GM23338 (cell line): ENCODE measurements around the gene TMEM119. TPM values are rescaled to one million over a fixed set of nuclear protein-coding genes. Genes with fewer than 3 reads are reported as not detected.

Experiments used
- ATAC-seq: fragments of 200-7000 bp; cut with Tn5 transposase; 3 replicates; pipeline ENCODE4 v1.9.1; 2020
- DNase-seq: peaks from one replicate; pipeline ENCODE4 v3.0.0-alpha.2; 2015; ENCODE audit warnings: low spot score
- H2AFZ ChIP-seq: fragments of 200-600 bp; sonication (generic); 2 replicates; pipeline ENCODE4 v1.8.0; 2016; ENCODE audit warnings: antibody characterized with exemption, mild to moderate bottlenecking, moderate library complexity
- H3F3A ChIP-seq: fragments of 200-600 bp; sonication (generic); replicated peaks from 2 replicates; pipeline ENCODE4 v1.8.0; 2017; ENCODE audit warnings: antibody characterized with exemption, mixed run types, low read depth
- H3K27ac ChIP-seq: fragments of 200-600 bp; sonication (generic); 2 replicates; pipeline ENCODE4 v1.6.1; 2016; ENCODE audit warnings: low read depth
- H3K27me3 ChIP-seq: fragments of 200-600 bp; sonication (generic); 2 replicates; pipeline ENCODE4 v1.8.0; 2016; ENCODE audit warnings: mild to moderate bottlenecking, mixed run types, moderate library complexity; ENCODE audit not compliant: insufficient read depth
- H3K36me3 ChIP-seq: fragments of 200-600 bp; sonication (generic); 2 replicates; pipeline ENCODE4 v1.8.0; 2016; ENCODE audit warnings: mild to moderate bottlenecking; ENCODE audit not compliant: insufficient read depth
- H3K4me1 ChIP-seq: fragments of 200-600 bp; sonication (generic); 2 replicates; pipeline ENCODE4 v1.8.0; 2016; ENCODE audit warnings: mild to moderate bottlenecking, moderate library complexity; ENCODE audit not compliant: insufficient read depth
- H3K4me2 ChIP-seq: fragments of 200-600 bp; sonication (generic); 2 replicates; pipeline ENCODE4 v1.7.1; 2017; ENCODE audit warnings: mixed run types
- H3K4me3 ChIP-seq: fragments of 200-600 bp; sonication (generic); 2 replicates; pipeline ENCODE4 v1.6.1; 2016; ENCODE audit warnings: mixed run types
- H3K79me2 ChIP-seq: fragments of 200-600 bp; sonication (generic); replicated peaks from 2 replicates; pipeline ENCODE4 v1.8.0; 2017; ENCODE audit warnings: mild to moderate bottlenecking; ENCODE audit not compliant: insufficient read depth
- H3K9me2 ChIP-seq: fragments of 200-600 bp; sonication (generic); 2 replicates; pipeline ENCODE4 v1.8.0; 2017; ENCODE audit not compliant: insufficient read depth
- H4K20me1 ChIP-seq: fragments of 200-600 bp; sonication (generic); replicated peaks from 2 replicates; pipeline ENCODE4 v1.8.0; 2017; ENCODE audit warnings: mild to moderate bottlenecking; ENCODE audit not compliant: insufficient read depth
- H3K27ac Mint-ChIP-seq: 2 replicates; pipeline ENCODE4 v1.8.0; 2020; ENCODE audit warnings: inconsistent platforms, mild to moderate bottlenecking, moderate library complexity, mixed read lengths
- H3K27me3 Mint-ChIP-seq: 3 replicates; pipeline ENCODE4 v1.8.0; 2022; ENCODE audit warnings: low read depth, mild to moderate bottlenecking, moderate library complexity, mixed read lengths, inconsistent platforms; ENCODE audit not compliant: insufficient read depth, poor library complexity
- H3K36me3 Mint-ChIP-seq: 3 replicates; pipeline ENCODE4 v1.8.0; 2021; ENCODE audit warnings: low read depth, mild to moderate bottlenecking, inconsistent platforms, moderate library complexity, mixed read lengths
- H3K4me1 Mint-ChIP-seq: 3 replicates; pipeline ENCODE4 v1.8.0; 2020; ENCODE audit warnings: mild to moderate bottlenecking, inconsistent platforms, mixed read lengths
- H3K4me3 Mint-ChIP-seq: 3 replicates; pipeline ENCODE4 v1.8.0; 2021; ENCODE audit warnings: moderate library complexity, mild to moderate bottlenecking, inconsistent platforms, mixed read lengths
- H3K9me3 Mint-ChIP-seq: 3 replicates; pipeline ENCODE4 v1.8.0; 2020; ENCODE audit warnings: moderate library complexity, mild to moderate bottlenecking, inconsistent platforms, mixed read lengths
- CTCF ChIP-seq, 2 experiments: fragments of 200-600 bp in 1 of 2; sonication (generic) in 1 of 2; conservative IDR thresholded peaks; 2 replicates each; pipeline versions ENCODE4 v1.5.1 to v1.6.1; 2016 to 2017; ENCODE audit warnings: antibody characterized with exemption in 2 of 2, low read depth in 2 of 2, mild to moderate bottlenecking in 2 of 2, moderate library complexity in 1 of 2
- ETS1 ChIP-seq: IDR thresholded peaks from 2 replicates; pipeline ENCODE4 v1.6.1; 2016; ENCODE audit warnings: antibody characterized with exemption
- EZH2 ChIP-seq: fragments of 200-600 bp; sonication (generic); IDR thresholded peaks from one replicate; pipeline ENCODE4 v1.8.0; 2017; ENCODE audit warnings: antibody characterized with exemption, mild to moderate bottlenecking, low read depth; ENCODE audit not compliant: unreplicated experiment
- EZH2phosphoT487 ChIP-seq: fragments of 200-600 bp; sonication (generic); IDR thresholded peaks from one replicate; pipeline ENCODE4 v1.8.1; 2018; ENCODE audit warnings: antibody characterized with exemption; ENCODE audit not compliant: unreplicated experiment
- JUNB ChIP-seq: IDR thresholded peaks from one replicate; pipeline ENCODE4 v1.6.1; 2016; ENCODE audit warnings: antibody characterized with exemption; ENCODE audit not compliant: unreplicated experiment
- NANOG ChIP-seq: IDR thresholded peaks from 2 replicates; pipeline ENCODE4 v1.6.1; 2016; ENCODE audit warnings: antibody characterized with exemption, borderline replicate concordance
- POLR2AphosphoS5 ChIP-seq: IDR thresholded peaks from 2 replicates; pipeline ENCODE4 v1.6.1; 2016; ENCODE audit warnings: antibody characterized with exemption, low read depth
- REST ChIP-seq: IDR thresholded peaks from one replicate; pipeline ENCODE4 v1.6.1; 2018; ENCODE audit warnings: antibody characterized with exemption; ENCODE audit not compliant: unreplicated experiment
- STAT1 ChIP-seq: IDR thresholded peaks from one replicate; pipeline ENCODE4 v1.6.1; 2016; ENCODE audit warnings: antibody characterized with exemption; ENCODE audit not compliant: unreplicated experiment
- ZNF331 ChIP-seq: fragments of 250-450 bp; sonication (Bioruptor Pico); IDR thresholded peaks from 2 replicates; pipeline ENCODE4 v1.5.0; 2020; ENCODE audit warnings: low read depth, mild to moderate bottlenecking, moderate library complexity
- ZNF462 ChIP-seq: fragments of 250-450 bp; sonication (Bioruptor Pico); IDR thresholded peaks from 2 replicates; pipeline ENCODE4 v1.5.0; 2020; ENCODE audit warnings: mild to moderate bottlenecking, moderate library complexity
- polyA plus RNA-seq: library from polyadenylated mRNA; unstranded; fragments of >200 nt; fragmentation: Nextera tagmentation; extraction: Ambion mirVana; gene quantifications from 2 replicates; pipeline ENCODE4 v1.2.1, GENCODE V29; 2016
- total RNA-seq: library from RNA; depleted of rRNA; stranded (reverse); fragments of >200 nt; shearing (Covaris generic); gene quantifications from 2 replicates; pipeline ENCODE4 v1.2.3, GENCODE V29; 2014

Gene TMEM119
- total and polyA plus RNA-seq, 2 experiments from 2014 or later: 0.06 to 0.07 TPM

GRCh38 chr12:108580531-108580930, 17.4 kb downstream of the TMEM119 start:
- H4K20me1 ChIP-seq: no peaks in the 10 kb centered on the region
- Mint-ChIP-seq H3K36me3 (peaks cover 3% of the 10 kb centered on the region; the same call in 1 of the 3 replicates), H3K9me3 (peaks cover 10% of the 10 kb centered on the region; the same call in 2 of the 3 replicates)

GRCh38 chr12:108578813-108579212, 19.1 kb downstream of the TMEM119 start:
- no peak overlapping the region for H3K27ac Mint-ChIP-seq
- no peak overlapping the region for H3K4me2 ChIP-seq
- no peak for TF ChIP-seq POLR2AphosphoS5
- TF ChIP-seq NANOG: no peak
- no peak for TF ChIP-seq CTCF (conservative IDR thresholded peaks at IDR 0.05; ENCODE audit: low read depth in 2 of 2)
- no peak for TF ChIP-seq JUNB
- TF ChIP-seq REST: no peak
- no peak for TF ChIP-seq ZNF462 (CRISPR knock-in tag)
- no peak for TF ChIP-seq ETS1

More at GRCh38 chr12:108580531-108580930, 17.4 kb downstream of the TMEM119 start:
- no peaks in the 10 kb centered on the region for H3K36me3 ChIP-seq
- H3K9me2 ChIP-seq: peaks cover 5% of the 10 kb centered on the region; the same call in 1 of the 2 replicates
- H3K27me3 ChIP-seq: no peaks in the 10 kb centered on the region
- Mint-ChIP-seq H3K27me3 (peaks cover 2% of the 10 kb centered on the region), H3K27ac (no peak overlapping the region), H3K4me1 (peaks cover 3% of the 10 kb centered on the region; the same call in 1 of the 3 replicates), H3K4me3 (no peak overlapping the region)
- no peak for ATAC-seq
- H3K79me2 ChIP-seq: no peaks in the 10 kb centered on the region
- DNase-seq: no peak
- no peak overlapping the region for H2AFZ ChIP-seq
- no peaks in the 10 kb centered on the region for H3K4me1 ChIP-seq
- no peak for TF ChIP-seq STAT1
- TF ChIP-seq POLR2AphosphoS5: no peak
- no peak for TF ChIP-seq JUNB
- TF ChIP-seq NANOG: no peak
- TF ChIP-seq EZH2phosphoT487: no peak
- no peak for TF ChIP-seq ZNF331 (CRISPR knock-in tag)
- no peak for TF ChIP-seq EZH2
- no peak overlapping the region for H3K27ac ChIP-seq
- no peak overlapping the region for H3K4me2 ChIP-seq
- no peak overlapping the region for H3K4me3 ChIP-seq
- no peaks in the 10 kb centered on the region for H3F3A ChIP-seq

More at GRCh38 chr12:108578813-108579212, 19.1 kb downstream of the TMEM119 start:
- no peaks in the 10 kb centered on the region for H3K36me3 ChIP-seq
- Mint-ChIP-seq H3K27me3 (peaks cover 2% of the 10 kb centered on the region), H3K4me3 (no peak overlapping the region; the same call in 2 of the 3 replicates), H3K9me3 (peaks cover 10% of the 10 kb centered on the region; the same call in 2 of the 3 replicates), H3K36me3 (peaks cover 3% of the 10 kb centered on the region; the same call in 1 of the 3 replicates), H3K4me1 (peaks cover 3% of the 10 kb centered on the region; the same call in 1 of the 3 replicates)
- no peaks in the 10 kb centered on the region for H3K27me3 ChIP-seq
- no peak overlapping the region for H2AFZ ChIP-seq
- no peaks in the 10 kb centered on the region for H3K4me1 ChIP-seq
- H3K79me2 ChIP-seq: no peaks in the 10 kb centered on the region
- ATAC-seq (no peak), DNase-seq (no peak)
- no peak overlapping the region for H3K4me3 ChIP-seq
- no peak overlapping the region for H3K27ac ChIP-seq
- H3K9me2 ChIP-seq: peaks cover 5% of the 10 kb centered on the region; the same call in 1 of the 2 replicates
- no peaks in the 10 kb centered on the region for H4K20me1 ChIP-seq
- no peaks in the 10 kb centered on the region for H3F3A ChIP-seq
